Smooth muscle cell (in vitro differentiated cells): ENCODE data around the gene ART1. TPM values are rescaled to one million over a fixed set of nuclear protein-coding genes. Genes with fewer than 3 reads are reported as not detected.
"Not testable (repeated sequence)": the region's sequence is repeated elsewhere in the genome, so short reads cannot be mapped to it uniquely, and the experiment has no call there.

Experiments used
- DNase-seq: peaks from one replicate; lab custom pipeline; 2025; ENCODE audit not compliant: unreplicated experiment; lab: John Stamatoyannopoulos, UW
- H2AFZ ChIP-seq: fragments of 200-600 bp; sonication (generic); 2 replicates; pipeline ENCODE4 v1.6.0; 2016; ENCODE audit warnings: antibody characterized with exemption, low read depth, mild to moderate bottlenecking
- H3F3A ChIP-seq: fragments of 200-600 bp; sonication (generic); 2 replicates; pipeline ENCODE4 v1.6.0; 2017; ENCODE audit warnings: antibody characterized with exemption, low read depth
- H3K27ac ChIP-seq: fragments of 200-600 bp; sonication (generic); 2 replicates; pipeline ENCODE4 v1.5.1; 2016; ENCODE audit warnings: low read depth, mild to moderate bottlenecking
- H3K27me3 ChIP-seq: fragments of 200-600 bp; sonication (generic); 2 replicates; pipeline ENCODE4 v1.6.1; 2016; ENCODE audit warnings: low read depth, mild to moderate bottlenecking
- H3K36me3 ChIP-seq: fragments of 200-600 bp; sonication (generic); 2 replicates; pipeline ENCODE4 v1.5.1; 2016; ENCODE audit warnings: low read depth
- H3K4me1 ChIP-seq: fragments of 200-600 bp; sonication (generic); 2 replicates; pipeline ENCODE4 v1.5.1; 2016; ENCODE audit warnings: low read depth
- H3K4me2 ChIP-seq: fragments of 200-600 bp; sonication (generic); 2 replicates; pipeline ENCODE4 v1.6.0; 2016; ENCODE audit warnings: mild to moderate bottlenecking
- H3K4me3 ChIP-seq: fragments of 200-600 bp; sonication (generic); 2 replicates; pipeline ENCODE4 v1.5.1; 2016; ENCODE audit warnings: mild to moderate bottlenecking
- H3K79me2 ChIP-seq: fragments of 200-600 bp; sonication (generic); 2 replicates; pipeline ENCODE4 v1.6.0; 2016; ENCODE audit warnings: low read depth, mild to moderate bottlenecking
- H3K9ac ChIP-seq: fragments of 200-600 bp; sonication (generic); 2 replicates; pipeline ENCODE4 v1.6.0; 2016; ENCODE audit warnings: low read depth
- H3K9me3 ChIP-seq: fragments of 200-600 bp; sonication (generic); replicated peaks from 2 replicates; pipeline ENCODE4 v1.5.1; 2016; ENCODE audit warnings: low read depth
- H4K20me1 ChIP-seq: fragments of 200-600 bp; sonication (generic); 2 replicates; pipeline ENCODE4 v1.6.0; 2016; ENCODE audit warnings: low read depth
- CTCF ChIP-seq: fragments of 200-600 bp; sonication (generic); IDR thresholded peaks from 2 replicates; pipeline ENCODE4 v1.5.1; 2017; ENCODE audit warnings: borderline replicate concordance, mild to moderate bottlenecking, antibody characterized with exemption; ENCODE audit not compliant: insufficient read depth, poor library complexity, severe bottlenecking
- WGBS: methylation state at CpG from one replicate; pipeline ENCODE4 v1.1.7; 2016; ENCODE audit warnings: low lambda C conversion rate; 5-methylcytosine and 5-hydroxymethylcytosine counted together
- polyA plus RNA-seq: library from polyadenylated mRNA; unstranded; fragments of >200 nt; fragmentation: Nextera tagmentation; extraction: Ambion mirVana; gene quantifications from 2 replicates; pipeline ENCODE4 v1.2.1, GENCODE V29; 2016
- total RNA-seq: library from RNA; depleted of rRNA; stranded (reverse); fragments of >200 nt; gene quantifications from 2 replicates; pipeline ENCODE4 v1.2.3, GENCODE V29; 2014

ART1 gene
- total and polyA plus RNA-seq, 2 experiments from 2014 or later, result not detected

- no peak overlapping the region for H3K4me3 ChIP-seq
- no peaks in the 10 kb centered on the region for H3F3A ChIP-seq
- H3K9me3 ChIP-seq, result no peaks in the 10 kb centered on the region
- WGBS, result 96% methylated on average over 7 of the region's 7 CpGs
- no peak overlapping the region for H3K9ac ChIP-seq
- no peak overlapping the region for H3K27ac ChIP-seq
- no peak overlapping the region for H2AFZ ChIP-seq
- H3K36me3 ChIP-seq, result no peaks in the 10 kb centered on the region
- no peak for DNase-seq
- no peaks in the 10 kb centered on the region for H3K27me3 ChIP-seq
- H3K4me2 ChIP-seq, result no peak overlapping the region
- H4K20me1 ChIP-seq, result no peaks in the 10 kb centered on the region
- no peak for TF ChIP-seq CTCF
- H3K4me1 ChIP-seq, result peaks cover 4% of the 10 kb centered on the region
- no peaks in the 10 kb centered on the region for H3K79me2 ChIP-seq
These were observed 624 bp downstream of the ART1 start for GRCh38 chr11:3645552-3645951.

- H4K20me1 ChIP-seq, H3K27me3 ChIP-seq, H2AFZ ChIP-seq, H3K4me1 ChIP-seq, H3K27ac ChIP-seq, H3K9me3 ChIP-seq, H3F3A ChIP-seq, H3K4me3 ChIP-seq, H3K36me3 ChIP-seq, H3K9ac ChIP-seq, H3K79me2 ChIP-seq, H3K4me2 ChIP-seq, DNase-seq: not testable (repeated sequence)
- 92% methylated on average over 10 of the region's 13 CpGs for WGBS
These were observed 3.9 kb downstream of the ART1 start for GRCh38 chr11:3648843-3649242.

GRCh38 chr11:3649374-3649773 is 4.4 kb downstream of the ART1 start:
- DNase-seq, H3K4me2 ChIP-seq, H2AFZ ChIP-seq, H3K36me3 ChIP-seq, H3K9me3 ChIP-seq, H3K27me3 ChIP-seq, H3K27ac ChIP-seq, H3K4me3 ChIP-seq, H3K79me2 ChIP-seq, H3K4me1 ChIP-seq, H4K20me1 ChIP-seq, H3K9ac ChIP-seq, H3F3A ChIP-seq: not testable (repeated sequence)
- 60% methylated on average over 9 of the region's 9 CpGs for WGBS

GRCh38 chr11:3652514-3652913 is 7.6 kb downstream of the ART1 start:
- H3K9me3 ChIP-seq, H3K79me2 ChIP-seq, DNase-seq, H4K20me1 ChIP-seq, H3F3A ChIP-seq, H3K36me3 ChIP-seq, H3K27me3 ChIP-seq, H3K4me1 ChIP-seq, H2AFZ ChIP-seq, H3K4me3 ChIP-seq, H3K9ac ChIP-seq, H3K27ac ChIP-seq, H3K4me2 ChIP-seq: not testable (repeated sequence)
- 71% methylated on average over 3 of the region's 3 CpGs for WGBS

- H3K27me3 ChIP-seq, result no peaks in the 10 kb centered on the region
- H3K9ac ChIP-seq, result no peak overlapping the region
- no peak overlapping the region for H2AFZ ChIP-seq
- no peak overlapping the region for H3K27ac ChIP-seq
- H3K4me3 ChIP-seq, result no peak overlapping the region
- H3K4me1 ChIP-seq, result no peaks in the 10 kb centered on the region
- H3K79me2 ChIP-seq, result no peaks in the 10 kb centered on the region
- no peaks in the 10 kb centered on the region for H3K36me3 ChIP-seq
- H3K4me2 ChIP-seq, result no peak overlapping the region
- WGBS, result 95% methylated on average over 3 of the region's 3 CpGs
- no peaks in the 10 kb centered on the region for H3F3A ChIP-seq
- DNase-seq, result no peak
- H3K9me3 ChIP-seq, result no peaks in the 10 kb centered on the region
- TF ChIP-seq CTCF, result no peak
- no peaks in the 10 kb centered on the region for H4K20me1 ChIP-seq
These were observed 10.6 kb downstream of the ART1 start for GRCh38 chr11:3655547-3655946.

- H3K9me3 ChIP-seq, H3K27me3 ChIP-seq, H3K36me3 ChIP-seq, H3K27ac ChIP-seq, H3K9ac ChIP-seq, H2AFZ ChIP-seq, H3K4me1 ChIP-seq, H3F3A ChIP-seq, H3K4me3 ChIP-seq, H3K79me2 ChIP-seq, DNase-seq, H3K4me2 ChIP-seq, H4K20me1 ChIP-seq: not testable (repeated sequence)
- 87% methylated on average over 5 of the region's 5 CpGs for WGBS
These were observed 12.4 kb downstream of the ART1 start for GRCh38 chr11:3657331-3657730.
